SK-N-SH (cell line): Measurements from ENCODE around the gene DIS3L2. TPM values are rescaled to one million over a fixed set of nuclear protein-coding genes. Genes with fewer than 3 reads are reported as not detected.

ENCODE experiments used
- CTCF ChIA-PET: fragments of 300-600, 350-600 bp; formaldehyde crosslinking; extraction: SDS; loops from one replicate; lab custom pipeline; 2021; lab: Yijun Ruan, JAX
- POLR2A ChIA-PET: fragments of 350-600 bp; sonication (Branson Sonifier 250); formaldehyde crosslinking; extraction: SDS; loops from one replicate; lab custom pipeline; 2020; ENCODE audit warnings: antibody characterized with exemption, inconsistent platforms; lab: Yijun Ruan, JAX
- DNase-seq: peaks from one replicate; pipeline ENCODE4 v3.0.0; 2012
- H2AFZ ChIP-seq: fragments of 200-600 bp; sonication (generic); 2 replicates; pipeline ENCODE4 v1.8.1; 2016; ENCODE audit warnings: antibody characterized with exemption, mild to moderate bottlenecking, low read depth
- H3F3A ChIP-seq: fragments of 200-600 bp; sonication (generic); replicated peaks from 2 replicates; pipeline ENCODE3; 2016; ENCODE audit warnings: antibody characterized with exemption, mild to moderate bottlenecking; ENCODE audit not compliant: insufficient read depth
- H3K27ac ChIP-seq, 2 experiments: fragments of 200-500 bp in 1 of 2; fragments of 200-600 bp in 1 of 2; sonication (Bioruptor generic) in 1 of 2; sonication (generic), shearing (Covaris generic) in 1 of 2; 2 replicates each; pipeline versions ENCODE4 v1.5.1 to v1.6.1; 2014 to 2016; ENCODE audit warnings: low read depth in 2 of 2, inconsistent platforms in 1 of 2, low read length in 1 of 2, mild to moderate bottlenecking in 1 of 2, mixed read lengths in 1 of 2
- H3K27me3 ChIP-seq: fragments of 200-600 bp; sonication (generic), shearing (Covaris generic); 2 replicates; pipeline ENCODE4 v1.6.1; 2016; ENCODE audit warnings: mixed run types; ENCODE audit not compliant: insufficient read depth
- H3K36me3 ChIP-seq, 2 experiments: fragments of 200-500 bp in 1 of 2; fragments of 200-600 bp in 1 of 2; sonication (Bioruptor generic) in 1 of 2; sonication (generic) in 1 of 2; replicated peaks in 1 of 2; 2 replicates each; pipeline versions ENCODE3 to v1.5.1; 2014 to 2016; ENCODE audit warnings: low read length in 1 of 2, mild to moderate bottlenecking in 1 of 2; ENCODE audit not compliant: insufficient read depth in 2 of 2, control insufficient read depth in 1 of 2
- H3K4me1 ChIP-seq, 2 experiments: fragments of 200-500 bp in 1 of 2; fragments of 200-600 bp in 1 of 2; sonication (Bioruptor generic) in 1 of 2; sonication (generic), shearing (Covaris generic) in 1 of 2; 2 replicates each; pipeline versions ENCODE4 v1.5.1 to v1.6.1; 2014 to 2016; ENCODE audit warnings: low read depth in 1 of 2, low read length in 1 of 2, mixed run types in 1 of 2; ENCODE audit not compliant: insufficient read depth in 2 of 2, control insufficient read depth in 1 of 2
- H3K4me2 ChIP-seq: fragments of 200-600 bp; sonication (generic), shearing (Covaris generic); 2 replicates; pipeline ENCODE4 v1.6.1; 2017; ENCODE audit warnings: mixed run types
- H3K4me3 ChIP-seq, 2 experiments: fragments of 200-500 bp in 1 of 2; fragments of 200-600 bp in 1 of 2; sonication (Bioruptor generic) in 1 of 2; sonication (generic), shearing (Covaris generic) in 1 of 2; 2 replicates each; pipeline versions ENCODE4 v1.5.1 to v1.8.1; 2014 to 2016; ENCODE audit warnings: low read depth in 2 of 2, inconsistent platforms in 1 of 2, low read length in 1 of 2, mild to moderate bottlenecking in 1 of 2, mixed read lengths in 1 of 2, moderate library complexity in 1 of 2
- H3K79me2 ChIP-seq: fragments of 200-600 bp; sonication (generic); 2 replicates; pipeline ENCODE4 v1.8.1; 2017; ENCODE audit warnings: mild to moderate bottlenecking; ENCODE audit not compliant: insufficient read depth
- H3K9ac ChIP-seq: fragments of 200-600 bp; sonication (generic); 2 replicates; pipeline ENCODE4 v1.6.1; 2017; ENCODE audit warnings: mixed run types
- H3K9me2 ChIP-seq: fragments of 200-600 bp; sonication (generic); 2 replicates; pipeline ENCODE4 v1.6.1; 2017; ENCODE audit warnings: mixed run types
- H3K9me3 ChIP-seq: fragments of 200-600 bp; sonication (generic); 2 replicates; pipeline ENCODE4 v1.6.1; 2017; ENCODE audit warnings: mixed run types, mild to moderate bottlenecking, moderate library complexity
- H4K20me1 ChIP-seq: fragments of 200-600 bp; sonication (generic); 2 replicates; pipeline ENCODE4 v1.6.1; 2017; ENCODE audit warnings: mild to moderate bottlenecking, mixed run types; ENCODE audit not compliant: insufficient read depth
- CHD2 ChIP-seq: fragments of 150-350 bp; IDR thresholded peaks from 2 replicates; pipeline ENCODE4 v1.6.1; 2018; ENCODE audit warnings: low read length; ENCODE audit not compliant: partially characterized antibody
- EP300 ChIP-seq, 2 experiments: IDR thresholded peaks; 2 replicates each; pipeline versions ENCODE4 v1.4.0 to v1.6.1; 2012; ENCODE audit warnings: borderline replicate concordance in 1 of 2, low read depth in 1 of 2, low read length in 1 of 2
- FOSL2 ChIP-seq: IDR thresholded peaks from 2 replicates; pipeline ENCODE4 v1.4.0; 2012; ENCODE audit warnings: low read depth, mild to moderate bottlenecking, moderate library complexity, borderline replicate concordance
- FOXJ3 ChIP-seq: sonication (generic); formaldehyde crosslinking; IDR thresholded peaks from 2 replicates; pipeline ENCODE4 v1.5.1; 2020; ENCODE audit warnings: mild to moderate bottlenecking, missing genetic modification reagents
- GABPA ChIP-seq: IDR thresholded peaks from 2 replicates; pipeline ENCODE4 v1.4.0; 2012; ENCODE audit warnings: low read depth, mild to moderate bottlenecking
- JUND ChIP-seq: IDR thresholded peaks from 2 replicates; pipeline ENCODE4 v1.4.0; 2012
- MEF2A ChIP-seq: IDR thresholded peaks from 2 replicates; pipeline ENCODE4 v1.4.0; 2012; ENCODE audit warnings: low read depth, borderline replicate concordance
- NFIC ChIP-seq: IDR thresholded peaks from 2 replicates; pipeline ENCODE4 v1.4.0; 2012; ENCODE audit warnings: borderline replicate concordance
- POLR2AphosphoS5 ChIP-seq: IDR thresholded peaks from 2 replicates; pipeline ENCODE4 v1.6.1; 2012; ENCODE audit warnings: low read depth, low read length
- RCOR1 ChIP-seq: fragments of 150-350 bp; IDR thresholded peaks from 2 replicates; pipeline ENCODE4 v1.6.1; 2017; ENCODE audit warnings: antibody characterized with exemption, low read length
- RFX5 ChIP-seq: IDR thresholded peaks from 2 replicates; pipeline ENCODE4 v1.6.1; 2012; ENCODE audit warnings: mild to moderate bottlenecking, improper control_type of control experiment, low read length
- RXRA ChIP-seq: IDR thresholded peaks from 2 replicates; pipeline ENCODE4 v1.4.0; 2012; ENCODE audit warnings: low read depth, mild to moderate bottlenecking, borderline replicate concordance
- SIN3A ChIP-seq: IDR thresholded peaks from 2 replicates; pipeline ENCODE4 v1.6.1; 2012; ENCODE audit warnings: low read depth, mild to moderate bottlenecking, low read length, moderate library complexity, borderline replicate concordance
- SMC3 ChIP-seq: IDR thresholded peaks from 2 replicates; pipeline ENCODE4 v1.6.1; 2012; ENCODE audit warnings: low read depth, low read length, improper control_type of control experiment
- TCF12 ChIP-seq: IDR thresholded peaks from 2 replicates; pipeline ENCODE4 v1.4.0; 2012
- YY1 ChIP-seq: IDR thresholded peaks from 2 replicates; pipeline ENCODE4 v1.4.0; 2012; ENCODE audit warnings: low read depth, mild to moderate bottlenecking
- ZBTB33 ChIP-seq: IDR thresholded peaks from 2 replicates; pipeline ENCODE4 v1.4.0; 2012; ENCODE audit warnings: low read depth, borderline replicate concordance
- WGBS: methylation state at CpG from one replicate; pipeline ENCODE4 v1.1.6; 2017; ENCODE audit warnings: low lambda C conversion rate; 5-methylcytosine and 5-hydroxymethylcytosine counted together
- polyA plus RNA-seq, 3 experiments: library from polyadenylated mRNA; depleted of rRNA; stranded (reverse); fragments of >200 nt; gene quantifications; 2 replicates each; pipeline ENCODE4 v1.2.3, GENCODE V29; 2012

The DIS3L2 gene
- polyA plus RNA-seq, 1 of the 3 experiments (the other 2 are of a cell fraction): 17.9 TPM

- H3K36me3 ChIP-seq: no peaks in the 10 kb centered on the region
- DNase-seq: no peak
- 90% methylated on average over 8 of the region's 8 CpGs for WGBS
- no peak overlapping the region for H3K9ac ChIP-seq
- H3K4me3 ChIP-seq: no peak overlapping the region
- no peak overlapping the region for H3K27ac ChIP-seq
- no peaks in the 10 kb centered on the region for H3K9me3 ChIP-seq
- no peaks in the 10 kb centered on the region for H3K27me3 ChIP-seq
- H3K79me2 ChIP-seq: peaks cover 74% of the 10 kb centered on the region
- peaks cover 6% of the 10 kb centered on the region for H3F3A ChIP-seq
- H3K9me2 ChIP-seq: no peaks in the 10 kb centered on the region
- peaks cover 0 to 10% of the 10 kb centered on the region in 2 experiments; a peak in 3 of 4 replicates for H3K4me1 ChIP-seq
- no peak overlapping the region for H3K4me2 ChIP-seq
- H4K20me1 ChIP-seq: peaks cover 20% of the 10 kb centered on the region; the same call in 1 of the 2 replicates
- H2AFZ ChIP-seq: no peak overlapping the region
- TF ChIP-seq FOSL2 (no peak), RCOR1 (no peak), POLR2AphosphoS5 (no peak), CHD2 (no peak), JUND (no peak)
- ChIA-PET CTCF (interaction anchor here (1.1 to 1.3 kb wide), 3 partner anchors 10 to 451 kb away, joined by 3 read pairs; no protein-coding TSS in a partner anchor), POLR2A (no interaction called here)
Observed at GRCh38 chr2:231988179-231988866, 26.8 kb downstream of the DIS3L2 start.

GRCh38 chr2:231991664-231992063 is 30.2 kb downstream of the DIS3L2 start:
- ChIA-PET CTCF (no interaction called here), POLR2A (no interaction called here)
- Histone ChIP-seq H3K9me2 (no peaks in the 10 kb centered on the region), H3F3A (peaks cover 6% of the 10 kb centered on the region), H2AFZ (no peak overlapping the region), H3K9me3 (no peaks in the 10 kb centered on the region), H3K27me3 (no peaks in the 10 kb centered on the region), H3K27ac (no peak overlapping the region), H3K4me1 (peaks cover 0 to 6% of the 10 kb centered on the region in 2 experiments; a peak in 3 of 4 replicates), H3K9ac (no peak overlapping the region), H3K36me3 (peaks cover 0 to 3% of the 10 kb centered on the region in 2 experiments), H3K4me2 (peak overlapping the region; percentile 4; the same call in 1 of the 2 replicates), H3K4me3 (no peak overlapping the region), H3K79me2 (peaks cover 79% of the 10 kb centered on the region), H4K20me1 (peaks cover 15% of the 10 kb centered on the region; the same call in 1 of the 2 replicates)
- no peak for DNase-seq
- TF ChIP-seq NFIC (no peak), MEF2A (no peak), ZBTB33 (no peak), JUND (peak; percentile 48; the same call in 1 of the 2 replicates), FOSL2 (peak; percentile 19; the same call in 1 of the 2 replicates), TCF12 (peak; percentile 60; the same call in 1 of the 2 replicates)
- WGBS: 67% methylated on average over 3 of the region's 3 CpGs

- Histone ChIP-seq H3K9me3 (no peaks in the 10 kb centered on the region), H3K4me3 (no peak overlapping the region), H3K27me3 (no peaks in the 10 kb centered on the region), H3F3A (peaks cover 6% of the 10 kb centered on the region), H2AFZ (no peak overlapping the region), H3K79me2 (peaks cover 73% of the 10 kb centered on the region), H3K9ac (no peak overlapping the region), H4K20me1 (peaks cover 13% of the 10 kb centered on the region; the same call in 1 of the 2 replicates), H3K9me2 (no peaks in the 10 kb centered on the region), H3K4me2 (no peak overlapping the region), H3K4me1 (peaks cover 0 to 4% of the 10 kb centered on the region in 2 experiments; a peak in 1 of 4 replicates), H3K36me3 (peaks cover 0 to 3% of the 10 kb centered on the region in 2 experiments), H3K27ac (no peak overlapping the region)
- no peak for DNase-seq
- 76% methylated on average over 5 of the region's 5 CpGs for WGBS
- POLR2A ChIA-PET: no interaction called here
- CTCF ChIA-PET: no interaction called here
- TF ChIP-seq FOSL2 (no peak), RCOR1 (no peak), EP300 (IDR thresholded peaks at IDR 0.05; ENCODE audit: borderline replicate concordance in 1 of 2, low read depth in 1 of 2, low read length in 1 of 2) (no peak), RXRA (no peak), CHD2 (no peak), POLR2AphosphoS5 (no peak), SMC3 (no peak), ZBTB33 (no peak), YY1 (no peak), SIN3A (no peak), RFX5 (no peak), FOXJ3 (CRISPR knock-in tag) (no peak), GABPA (no peak)
Observed at GRCh38 chr2:231992888-231993287, 31.4 kb downstream of the DIS3L2 start.
